ENCODE results near the gene CDC42BPA. TPM values are rescaled to one million over a fixed set of nuclear protein-coding genes. Genes with fewer than 3 reads are reported as not detected.

CDC42BPA gene
- total RNA-seq, 1 donor from 2014 or later = 42.7 TPM

DNA sequence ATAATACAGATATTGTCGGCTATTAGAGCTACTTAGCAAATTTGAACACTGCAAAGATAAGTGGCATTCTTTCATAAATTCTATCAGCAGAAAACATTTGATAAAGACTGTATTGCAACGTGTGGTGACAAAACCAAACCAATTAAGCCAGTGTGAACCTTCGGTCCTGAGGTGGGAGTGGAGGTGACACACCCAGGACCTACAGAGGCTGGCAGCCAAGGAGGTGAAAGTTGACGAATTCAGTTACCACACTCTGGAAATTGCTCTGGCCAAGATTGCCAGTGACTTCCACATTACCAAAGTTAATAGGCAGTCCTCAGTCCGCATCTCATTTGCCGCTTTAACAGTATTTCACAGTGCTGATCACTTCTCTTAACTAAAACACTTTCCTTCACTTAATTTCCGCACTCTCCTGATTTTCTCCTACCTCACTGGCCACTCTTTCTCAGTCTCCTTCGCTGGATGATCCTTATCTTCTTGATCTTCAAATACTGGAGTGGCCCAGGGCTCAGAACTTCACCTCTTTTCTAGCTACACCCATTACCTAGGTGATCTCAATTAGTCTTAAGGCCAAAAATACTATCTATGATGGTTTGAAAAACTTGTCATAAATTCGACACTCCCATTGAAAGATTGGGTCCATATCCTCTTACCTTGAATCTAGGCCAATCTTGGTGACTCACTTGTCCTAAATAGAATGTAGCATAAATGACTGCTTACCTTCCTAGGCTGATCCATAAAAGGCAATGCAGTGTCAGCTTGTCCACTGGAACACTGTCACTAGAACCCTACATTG is 5.1 kb upstream of the CDC42BPA start:
- no peak overlapping the region for H3K27ac ChIP-seq
- no peaks in the 10 kb centered on the region for H3K27me3 ChIP-seq
- DNase-seq (ENCODE audit: extremely low spot score in 2 of 2) = no peak
- TF ChIP-seq, protein P1, sequence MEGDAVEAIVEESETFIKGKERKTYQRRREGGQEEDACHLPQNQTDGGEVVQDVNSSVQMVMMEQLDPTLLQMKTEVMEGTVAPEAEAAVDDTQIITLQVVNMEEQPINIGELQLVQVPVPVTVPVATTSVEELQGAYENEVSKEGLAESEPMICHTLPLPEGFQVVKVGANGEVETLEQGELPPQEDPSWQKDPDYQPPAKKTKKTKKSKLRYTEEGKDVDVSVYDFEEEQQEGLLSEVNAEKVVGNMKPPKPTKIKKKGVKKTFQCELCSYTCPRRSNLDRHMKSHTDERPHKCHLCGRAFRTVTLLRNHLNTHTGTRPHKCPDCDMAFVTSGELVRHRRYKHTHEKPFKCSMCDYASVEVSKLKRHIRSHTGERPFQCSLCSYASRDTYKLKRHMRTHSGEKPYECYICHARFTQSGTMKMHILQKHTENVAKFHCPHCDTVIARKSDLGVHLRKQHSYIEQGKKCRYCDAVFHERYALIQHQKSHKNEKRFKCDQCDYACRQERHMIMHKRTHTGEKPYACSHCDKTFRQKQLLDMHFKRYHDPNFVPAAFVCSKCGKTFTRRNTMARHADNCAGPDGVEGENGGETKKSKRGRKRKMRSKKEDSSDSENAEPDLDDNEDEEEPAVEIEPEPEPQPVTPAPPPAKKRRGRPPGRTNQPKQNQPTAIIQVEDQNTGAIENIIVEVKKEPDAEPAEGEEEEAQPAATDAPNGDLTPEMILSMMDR (IDR thresholded peaks at IDR 0.05) = no peak
- TF ChIP-seq POLR2AphosphoS5 (IDR thresholded peaks at IDR 0.05; ENCODE audit: insufficient read depth in 1 of 2, low read depth in 1 of 2) (no peak), POLR2A (IDR thresholded peaks at IDR 0.05) (no peak)
- H3K36me3 ChIP-seq = no peaks in the 10 kb centered on the region
- intact Hi-C loops (cut with DNase I) = no loop called here
- H3K4me1 ChIP-seq = no peaks in the 10 kb centered on the region
- no peak overlapping the region for H3K4me3 ChIP-seq
- H3K9me3 ChIP-seq = no peaks in the 10 kb centered on the region

DNA sequence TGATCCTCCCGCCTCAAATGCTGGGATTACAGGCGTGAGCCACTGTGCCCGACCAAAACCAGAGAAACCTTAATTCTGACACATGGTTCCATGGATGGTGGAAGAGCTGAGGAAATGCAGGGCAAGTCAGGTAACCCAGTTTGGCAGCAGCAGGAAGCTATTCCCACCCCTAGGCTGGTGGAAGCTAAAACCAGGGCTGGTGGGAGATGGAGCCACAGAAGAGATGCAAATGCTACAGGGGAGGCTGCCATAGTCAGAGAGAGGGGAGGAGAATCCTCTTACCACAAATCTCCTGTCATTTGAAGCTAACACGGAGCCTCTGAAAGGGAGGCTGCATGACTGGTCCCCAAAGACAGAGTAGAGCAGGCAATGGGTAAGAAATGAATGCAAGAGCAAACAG is 4.1 kb upstream of the CDC42BPA start:
- Histone ChIP-seq H3K27me3 (no peaks in the 10 kb centered on the region), H3K9me3 (no peaks in the 10 kb centered on the region), H3K27ac (no peak overlapping the region), H3K4me3 (no peak overlapping the region), H3K4me1 (no peaks in the 10 kb centered on the region), H3K36me3 (no peaks in the 10 kb centered on the region)
- intact Hi-C loops (cut with DNase I) = no loop called here
- TF ChIP-seq POLR2AphosphoS5 (IDR thresholded peaks at IDR 0.05; ENCODE audit: insufficient read depth in 1 of 2, low read depth in 1 of 2) (no peak), POLR2A (IDR thresholded peaks at IDR 0.05) (no peak)
- TF ChIP-seq, protein P1 (IDR thresholded peaks at IDR 0.05) = no peak
- DNase-seq (ENCODE audit: extremely low spot score in 2 of 2) = no peak

GRCh38 chr1:227321035-227321434 is 2.7 kb upstream of the CDC42BPA start:
- intact Hi-C loops (cut with DNase I) = no loop called here
- Histone ChIP-seq H3K4me3 (no peak overlapping the region), H3K4me1 (peaks cover 7% of the 10 kb centered on the region), H3K36me3 (no peaks in the 10 kb centered on the region), H3K27ac (no peak overlapping the region), H3K27me3 (no peaks in the 10 kb centered on the region), H3K9me3 (no peaks in the 10 kb centered on the region)
- TF ChIP-seq POLR2AphosphoS5 (IDR thresholded peaks at IDR 0.05; ENCODE audit: insufficient read depth in 1 of 2, low read depth in 1 of 2) (no peak), POLR2A (IDR thresholded peaks at IDR 0.05) (no peak)
- TF ChIP-seq, protein P1 (IDR thresholded peaks at IDR 0.05) = no peak
- no peak for DNase-seq (ENCODE audit: extremely low spot score in 2 of 2)

DNA sequence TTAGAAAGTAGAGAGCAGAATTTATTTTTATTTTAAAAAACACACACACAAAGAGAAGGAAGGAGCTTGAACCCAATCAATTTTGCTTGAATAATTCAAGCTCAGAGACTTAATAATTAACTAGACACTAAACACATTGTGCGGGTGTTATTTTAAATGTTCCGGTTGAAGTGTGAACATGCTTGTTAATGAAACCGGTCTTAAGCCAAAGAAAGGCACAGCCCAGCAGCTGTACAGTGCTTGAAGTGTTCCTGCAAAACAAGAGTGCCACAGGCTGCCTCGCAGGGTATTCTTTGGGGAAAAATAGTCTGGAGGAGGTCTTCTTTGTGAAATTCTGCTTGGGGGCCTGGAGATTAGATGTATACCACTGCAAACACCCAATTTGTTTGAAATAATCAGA is 2.2 kb upstream of the CDC42BPA start:
- no peak overlapping the region for H3K27ac ChIP-seq
- H3K4me1 ChIP-seq = peaks cover 7% of the 10 kb centered on the region
- intact Hi-C loops (cut with DNase I) = no loop called here
- no peaks in the 10 kb centered on the region for H3K27me3 ChIP-seq
- H3K4me3 ChIP-seq = no peak overlapping the region
- DNase-seq (ENCODE audit: extremely low spot score in 2 of 2) = no peak
- TF ChIP-seq, protein P1 (IDR thresholded peaks at IDR 0.05) = no peak
- no peaks in the 10 kb centered on the region for H3K36me3 ChIP-seq
- no peaks in the 10 kb centered on the region for H3K9me3 ChIP-seq

DNA sequence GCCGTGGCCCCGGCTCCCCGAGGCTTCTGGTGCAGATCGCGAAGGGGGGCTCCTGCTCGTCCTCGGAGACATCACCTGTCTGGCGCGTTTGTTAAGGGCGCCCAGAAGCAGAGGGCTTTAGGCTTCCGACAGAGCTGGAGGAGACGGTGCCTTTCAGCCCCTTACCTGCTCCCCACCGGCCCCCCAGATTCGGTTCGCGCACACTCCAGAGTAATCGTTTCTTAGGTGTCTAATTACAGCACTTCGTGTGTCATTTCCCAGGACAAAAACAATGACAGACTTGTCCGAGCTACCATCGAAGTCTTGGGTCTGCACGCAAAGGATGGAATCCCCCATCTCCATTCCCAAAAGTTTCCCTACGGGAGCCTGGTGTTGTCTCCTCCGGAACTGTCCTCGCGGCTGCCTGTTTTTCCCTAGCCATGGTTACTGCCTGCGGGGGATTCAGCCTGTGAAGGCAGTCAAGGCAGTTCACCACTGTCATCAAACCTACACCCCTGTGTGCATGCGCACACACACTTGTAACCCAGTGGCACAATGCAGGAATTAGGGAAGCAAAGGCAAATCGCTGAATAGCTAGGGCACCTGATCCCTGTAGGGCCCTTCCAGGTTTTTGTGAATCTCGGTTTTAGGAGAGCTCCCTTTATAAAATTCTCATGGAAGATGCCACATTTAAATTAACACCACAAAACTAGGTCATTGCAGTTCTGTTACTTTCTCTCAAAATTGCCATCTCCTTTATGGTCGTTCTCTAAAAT is 738 bp upstream of the CDC42BPA start:
- no peak for DNase-seq (ENCODE audit: extremely low spot score in 2 of 2)
- Histone ChIP-seq H3K27ac (peak overlapping the region; percentile 90), H3K4me3 (peak overlapping the region; percentile 65 to 70), H3K4me1 (peaks cover 16% of the 10 kb centered on the region), H3K27me3 (no peaks in the 10 kb centered on the region), H3K9me3 (no peaks in the 10 kb centered on the region), H3K36me3 (no peaks in the 10 kb centered on the region)
- intact Hi-C loops (cut with DNase I) = no loop called here
- TF ChIP-seq POLR2AphosphoS5 (IDR thresholded peaks at IDR 0.05; ENCODE audit: insufficient read depth in 1 of 2, low read depth in 1 of 2) (peak; percentile 8 to 60), POLR2A (IDR thresholded peaks at IDR 0.05) (peak in 1 of 2 donors; percentile 8)
- TF ChIP-seq, protein P1 (IDR thresholded peaks at IDR 0.05) = no peak
